ENCODE data around the gene LIG4. TPM values are rescaled to one million over a fixed set of nuclear protein-coding genes. Genes with fewer than 3 reads are reported as not detected.

The LIG4 gene
- total RNA-seq, 3 donors from 2014 or later, result 10.1 to 11.1 (median 10.1) TPM

GRCh38 chr13:108193806-108194205 is 21.5 kb downstream of the LIG4 start:
- H3K4me3 ChIP-seq, result no peak overlapping the region
- DNase-seq (ENCODE audit: low spot score in 2 of 2), result no peak
- H3K36me3 ChIP-seq, result no peaks in the 10 kb centered on the region
- H3K9me3 ChIP-seq, result peaks cover 16 to 18% of the 10 kb centered on the region in 2 donors
- intact Hi-C loops (cut with DNase I; ENCODE audit: low total_unique reads), result no loop called here
- no peak overlapping the region for H3K27ac ChIP-seq
- no peaks in the 10 kb centered on the region for H3K27me3 ChIP-seq
- H3K4me1 ChIP-seq, result no peaks in the 10 kb centered on the region
- no peak for TF ChIP-seq POLR2A (IDR thresholded peaks at IDR 0.05)
- TF ChIP-seq POLR2AphosphoS5 (IDR thresholded peaks at IDR 0.05), result no peak
- TF ChIP-seq CTCF (IDR thresholded peaks at IDR 0.05), result no peak

- intact Hi-C loops (cut with DNase I; ENCODE audit: low total_unique reads), result no loop called here
- H3K27me3 ChIP-seq, result no peaks in the 10 kb centered on the region
- H3K4me3 ChIP-seq, result no peak overlapping the region
- DNase-seq (ENCODE audit: low spot score in 2 of 2), result no peak
- TF ChIP-seq POLR2AphosphoS5 (IDR thresholded peaks at IDR 0.05) (no peak), POLR2A (IDR thresholded peaks at IDR 0.05) (no peak), CTCF (IDR thresholded peaks at IDR 0.05) (no peak)
- peaks cover 16 to 18% of the 10 kb centered on the region in 2 donors for H3K9me3 ChIP-seq
- H3K4me1 ChIP-seq, result no peaks in the 10 kb centered on the region
- no peak overlapping the region for H3K27ac ChIP-seq
- H3K36me3 ChIP-seq, result no peaks in the 10 kb centered on the region
These were observed 24.4 kb downstream of the LIG4 start for GRCh38 chr13:108190897-108191296.

GRCh38 chr13:108188260-108188659 is 27.1 kb downstream of the LIG4 start:
- Histone ChIP-seq H3K36me3 (no peaks in the 10 kb centered on the region), H3K4me1 (no peaks in the 10 kb centered on the region), H3K27me3 (no peaks in the 10 kb centered on the region), H3K4me3 (no peak overlapping the region), H3K9me3 (no peaks in the 10 kb centered on the region), H3K27ac (no peak overlapping the region)
- intact Hi-C loops (cut with DNase I; ENCODE audit: low total_unique reads), result no loop called here
- DNase-seq (ENCODE audit: low spot score in 2 of 2), result no peak
- TF ChIP-seq POLR2A (IDR thresholded peaks at IDR 0.05) (no peak), CTCF (IDR thresholded peaks at IDR 0.05) (no peak), POLR2AphosphoS5 (IDR thresholded peaks at IDR 0.05) (no peak)

- Histone ChIP-seq H3K4me3 (no peak overlapping the region), H3K27ac (no peak overlapping the region), H3K9me3 (no peaks in the 10 kb centered on the region), H3K27me3 (no peaks in the 10 kb centered on the region), H3K36me3 (no peaks in the 10 kb centered on the region), H3K4me1 (no peaks in the 10 kb centered on the region)
- intact Hi-C loops (cut with DNase I; ENCODE audit: low total_unique reads), result no loop called here
- TF ChIP-seq CTCF (IDR thresholded peaks at IDR 0.05), result no peak
- no peak for TF ChIP-seq POLR2A (IDR thresholded peaks at IDR 0.05)
- no peak for TF ChIP-seq POLR2AphosphoS5 (IDR thresholded peaks at IDR 0.05)
- no peak for DNase-seq (ENCODE audit: low spot score in 2 of 2)
These were observed 30.1 kb downstream of the LIG4 start for GRCh38 chr13:108185223-108185622.

- H3K27me3 ChIP-seq, result no peaks in the 10 kb centered on the region
- TF ChIP-seq CTCF (IDR thresholded peaks at IDR 0.05), result no peak
- no peak for TF ChIP-seq POLR2AphosphoS5 (IDR thresholded peaks at IDR 0.05)
- no peak for TF ChIP-seq POLR2A (IDR thresholded peaks at IDR 0.05)
- no peak overlapping the region for H3K4me3 ChIP-seq
- H3K4me1 ChIP-seq, result no peaks in the 10 kb centered on the region
- intact Hi-C loops (cut with DNase I; ENCODE audit: low total_unique reads), result no loop called here
- DNase-seq (ENCODE audit: low spot score in 2 of 2), result no peak
- H3K27ac ChIP-seq, result no peak overlapping the region
- H3K9me3 ChIP-seq, result no peaks in the 10 kb centered on the region
- no peaks in the 10 kb centered on the region for H3K36me3 ChIP-seq
These were observed 32.7 kb downstream of the LIG4 start for GRCh38 chr13:108182652-108183051.

All from breast epithelium (tissue), 4 donors.